GM18511 (cell line): ENCODE results near the gene LILRA1.
"Not testable (repeated sequence)": the region's sequence is repeated elsewhere in the genome, so short reads cannot be mapped to it uniquely, and the experiment has no call there.

ENCODE experiments used
- ATAC-seq: cut with Tn5 transposase; IDR thresholded peaks from one replicate; pipeline ENCODE4 v1.9.1; 2021; ENCODE audit warnings: mild to moderate bottlenecking, moderate library complexity; ENCODE audit not compliant: unreplicated experiment

LILRA1 gene

GRCh38 chr19:54622431-54622830 lies 29.0 kb downstream of the LILRA1 start:
- ATAC-seq = no peak

- not testable (repeated sequence) for ATAC-seq
Observed at GRCh38 chr19:54624234-54624633, 30.8 kb downstream of the LILRA1 start.

GRCh38 chr19:54624934-54625730 lies 31.7 kb downstream of the LILRA1 start:
- peak; percentile 47 for ATAC-seq

- no peak for ATAC-seq
Observed at GRCh38 chr19:54626757-54627156, 33.3 kb downstream of the LILRA1 start.

- ATAC-seq = not testable (repeated sequence)
Observed at GRCh38 chr19:54627912-54628311, 34.5 kb downstream of the LILRA1 start.

- ATAC-seq = not testable (repeated sequence)
Observed at GRCh38 chr19:54630262-54630661, 36.8 kb downstream of the LILRA1 start, which contains the start of gene LILRB1. Gene LILRB1, plus strand, starts transcription at chr19:54630484. Its CDS starts 590 bp downstream, at chr19:54631074.

GRCh38 chr19:54630782-54631181 lies 37.4 kb downstream of the LILRA1 start:
- ATAC-seq = no peak

- ATAC-seq = not testable (repeated sequence)
Observed at GRCh38 chr19:54631489-54632337, 38.3 kb downstream of the LILRA1 start.

GRCh38 chr19:54632517-54632916 lies 39.1 kb downstream of the LILRA1 start:
- ATAC-seq = not testable (repeated sequence)

GRCh38 chr19:54633401-54633800 lies 40.0 kb downstream of the LILRA1 start:
- ATAC-seq = no peak

GRCh38 chr19:54636081-54636480 lies 42.6 kb downstream of the LILRA1 start:
- not testable (repeated sequence) for ATAC-seq

- ATAC-seq = no peak
Observed at GRCh38 chr19:54638683-54639082, 45.3 kb downstream of the LILRA1 start.

GRCh38 chr19:54642953-54643352 lies 49.5 kb downstream of the LILRA1 start:
- not testable (repeated sequence) for ATAC-seq

GRCh38 chr19:54643583-54643982 lies 50.2 kb downstream of the LILRA1 start:
- ATAC-seq = not testable (repeated sequence)

GRCh38 chr19:54644056-54644455 lies 50.6 kb downstream of the LILRA1 start:
- no peak for ATAC-seq

- ATAC-seq = no peak
Observed at GRCh38 chr19:54646331-54646841, 53.0 kb downstream of the LILRA1 start.

GRCh38 chr19:54648129-54648528 lies 54.7 kb downstream of the LILRA1 start:
- ATAC-seq = no peak

- no peak for ATAC-seq
Observed at GRCh38 chr19:54650108-54650655, 56.8 kb downstream of the LILRA1 start.
